Nephron (organoid): Measurements from ENCODE around the gene MAP2K7.
"Not testable (repeated sequence)": the region's sequence is repeated elsewhere in the genome, so short reads cannot be mapped to it uniquely, and the experiment has no call there.

Experiments used
- H3K27ac Mint-ChIP-seq, 3 experiments: 2 replicates each; pipeline ENCODE4 v1.8.0; 2020; ENCODE audit warnings: mixed read lengths in 3 of 3, mild to moderate bottlenecking in 2 of 3, moderate library complexity in 1 of 3
- H3K27me3 Mint-ChIP-seq: 2 replicates; pipeline ENCODE4 v1.8.0; 2021; ENCODE audit warnings: low read depth, mild to moderate bottlenecking, moderate library complexity, mixed read lengths
- H3K36me3 Mint-ChIP-seq: 2 replicates; pipeline ENCODE4 v1.8.0; 2020; ENCODE audit warnings: low read depth, mixed read lengths
- H3K4me1 Mint-ChIP-seq: 2 replicates; pipeline ENCODE4 v1.8.0; 2020; ENCODE audit warnings: mixed read lengths
- H3K4me3 Mint-ChIP-seq, 3 experiments: 2 replicates each; pipeline ENCODE4 v1.8.0; 2020; ENCODE audit warnings: mild to moderate bottlenecking in 3 of 3, mixed read lengths in 3 of 3, moderate library complexity in 2 of 3
- H3K9me3 Mint-ChIP-seq: 2 replicates; pipeline ENCODE4 v1.8.0; 2020; ENCODE audit warnings: mixed read lengths
- TF ChIP-seq, protein P1 (sequence below), 3 experiments: fragments of 200-600 bp; sonication (generic); IDR thresholded peaks; one replicate each; pipeline ENCODE4 v1.5.0; 2021; ENCODE audit warnings: antibody characterized with exemption in 3 of 3; ENCODE audit not compliant: unreplicated experiment in 3 of 3

Gene MAP2K7

DNA sequence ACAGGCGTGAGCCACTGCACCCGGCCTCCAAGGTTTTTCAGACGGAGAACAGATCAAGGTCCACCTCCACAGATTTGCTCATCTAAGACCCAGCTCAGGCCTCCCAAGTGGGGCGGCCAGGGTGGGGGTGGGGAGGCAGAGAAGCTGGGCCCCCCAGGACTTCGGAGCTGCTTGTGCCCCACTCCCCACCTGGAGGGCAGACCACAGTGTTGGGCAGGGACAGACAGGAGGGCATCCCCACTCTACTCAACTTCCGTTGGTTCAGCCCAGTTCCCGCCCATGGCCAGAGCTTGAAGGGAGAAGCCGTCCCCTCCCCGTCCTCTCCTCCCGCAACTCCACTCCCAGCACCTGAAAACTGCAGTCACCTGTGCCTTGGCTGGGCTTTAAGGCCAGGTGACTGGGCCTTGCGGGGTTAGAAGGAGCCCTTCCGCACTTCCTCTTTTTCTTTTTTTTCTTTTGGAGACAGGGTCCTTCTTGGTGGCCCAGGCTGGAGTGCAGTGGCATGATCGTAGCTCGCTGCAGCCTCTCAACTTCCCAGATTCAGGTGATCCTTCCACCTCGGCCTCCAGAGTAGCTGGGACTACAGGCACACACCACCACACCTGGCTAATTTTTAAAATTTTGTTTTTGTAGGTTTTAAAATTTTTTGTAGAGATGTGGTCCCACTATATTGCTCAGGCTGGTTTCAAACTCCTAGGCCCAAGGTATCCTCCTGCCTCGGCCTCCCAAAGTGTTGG is 16.1 kb upstream of the MAP2K7 start:
- no peak overlapping the region for H3K27ac Mint-ChIP-seq
- H3K4me3 Mint-ChIP-seq = peak overlapping the region in 1 of 3 experiments; percentile 27
- no peaks in the 10 kb centered on the region for H3K36me3 Mint-ChIP-seq
- TF ChIP-seq, protein P1, sequence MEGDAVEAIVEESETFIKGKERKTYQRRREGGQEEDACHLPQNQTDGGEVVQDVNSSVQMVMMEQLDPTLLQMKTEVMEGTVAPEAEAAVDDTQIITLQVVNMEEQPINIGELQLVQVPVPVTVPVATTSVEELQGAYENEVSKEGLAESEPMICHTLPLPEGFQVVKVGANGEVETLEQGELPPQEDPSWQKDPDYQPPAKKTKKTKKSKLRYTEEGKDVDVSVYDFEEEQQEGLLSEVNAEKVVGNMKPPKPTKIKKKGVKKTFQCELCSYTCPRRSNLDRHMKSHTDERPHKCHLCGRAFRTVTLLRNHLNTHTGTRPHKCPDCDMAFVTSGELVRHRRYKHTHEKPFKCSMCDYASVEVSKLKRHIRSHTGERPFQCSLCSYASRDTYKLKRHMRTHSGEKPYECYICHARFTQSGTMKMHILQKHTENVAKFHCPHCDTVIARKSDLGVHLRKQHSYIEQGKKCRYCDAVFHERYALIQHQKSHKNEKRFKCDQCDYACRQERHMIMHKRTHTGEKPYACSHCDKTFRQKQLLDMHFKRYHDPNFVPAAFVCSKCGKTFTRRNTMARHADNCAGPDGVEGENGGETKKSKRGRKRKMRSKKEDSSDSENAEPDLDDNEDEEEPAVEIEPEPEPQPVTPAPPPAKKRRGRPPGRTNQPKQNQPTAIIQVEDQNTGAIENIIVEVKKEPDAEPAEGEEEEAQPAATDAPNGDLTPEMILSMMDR (IDR thresholded peaks at IDR 0.05; ENCODE audit: unreplicated experiment in 3 of 3) = no peak
- no peaks in the 10 kb centered on the region for H3K9me3 Mint-ChIP-seq
- no peaks in the 10 kb centered on the region for H3K4me1 Mint-ChIP-seq
- H3K27me3 Mint-ChIP-seq = peaks cover 29% of the 10 kb centered on the region

DNA sequence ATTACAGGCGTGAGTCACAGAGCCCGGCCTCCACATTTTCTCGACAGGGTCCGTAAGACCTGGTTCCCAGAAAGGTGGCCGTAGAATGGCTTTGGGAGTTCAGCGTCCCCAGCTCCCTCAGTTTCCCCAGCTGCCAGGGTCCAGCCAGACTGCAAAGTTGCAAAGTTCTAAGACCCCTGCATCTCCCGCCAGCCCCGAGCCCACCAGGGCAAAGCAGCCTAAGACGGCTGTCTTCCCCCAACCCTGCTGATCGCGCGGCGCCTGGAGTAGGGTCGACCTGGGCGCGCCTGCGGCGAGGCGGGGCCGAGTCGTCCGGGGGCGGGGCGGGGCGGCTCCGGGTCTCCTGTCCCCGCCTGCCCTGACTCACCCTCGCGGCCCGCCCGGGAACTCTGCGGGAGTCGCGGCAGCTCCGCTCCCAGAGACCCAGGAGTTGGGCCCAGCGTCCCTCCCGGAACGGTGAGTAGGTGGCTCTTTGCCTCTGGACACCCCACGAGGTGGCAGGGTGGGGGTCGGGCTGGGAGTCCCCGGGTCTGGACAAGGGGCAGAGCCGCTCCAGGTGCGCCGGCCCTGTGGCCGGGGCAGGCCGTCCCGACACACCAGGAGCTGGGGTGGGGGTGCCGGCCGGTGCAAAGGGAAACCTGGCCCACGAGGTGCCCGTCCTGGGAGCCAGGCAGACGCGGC is 15.4 kb upstream of the MAP2K7 start, which contains the start of gene LRRC8E:
Gene LRRC8E, plus strand, starts transcription at position 366 of the 681 bp plus-strand sequence. CDS start 7,094 bp downstream, outside the sequence.
- no peaks in the 10 kb centered on the region for H3K9me3 Mint-ChIP-seq
- peak within 1 kb of the TSS in 2 of 3 experiments; percentile 32 to 40 for H3K4me3 Mint-ChIP-seq
- peaks cover 31% of the 10 kb centered on the region for H3K27me3 Mint-ChIP-seq
- TF ChIP-seq, protein P1 (IDR thresholded peaks at IDR 0.05; ENCODE audit: unreplicated experiment in 3 of 3) = no peak
- no peaks in the 10 kb centered on the region for H3K36me3 Mint-ChIP-seq
- no peaks in the 10 kb centered on the region for H3K4me1 Mint-ChIP-seq
- no peak within 1 kb of the TSS for H3K27ac Mint-ChIP-seq

- Mint-ChIP-seq H3K36me3 (no peaks in the 10 kb centered on the region), H3K27ac (no peak overlapping the region), H3K4me1 (no peaks in the 10 kb centered on the region), H3K9me3 (no peaks in the 10 kb centered on the region), H3K27me3 (peaks cover 32% of the 10 kb centered on the region), H3K4me3 (peak overlapping the region in 2 of 3 experiments; percentile 32 to 40)
- TF ChIP-seq, protein P1 (IDR thresholded peaks at IDR 0.05; ENCODE audit: unreplicated experiment in 3 of 3) = no peak
Measured at GRCh38 chr19:7888826-7889217, 14.9 kb upstream of the MAP2K7 start.

- not testable (repeated sequence) for H3K9me3 Mint-ChIP-seq, H3K4me1 Mint-ChIP-seq, H3K4me3 Mint-ChIP-seq
Measured at GRCh38 chr19:7893362-7894101, 10.1 kb upstream of the MAP2K7 start.

GRCh38 chr19:7894612-7895309 is 8.9 kb upstream of the MAP2K7 start:
- no peak overlapping the region for H3K4me3 Mint-ChIP-seq
- no peaks in the 10 kb centered on the region for H3K9me3 Mint-ChIP-seq
- H3K27ac Mint-ChIP-seq = no peak overlapping the region
- TF ChIP-seq, protein P1 (IDR thresholded peaks at IDR 0.05; ENCODE audit: unreplicated experiment in 3 of 3) = no peak
- H3K27me3 Mint-ChIP-seq = peaks cover 20% of the 10 kb centered on the region
- no peaks in the 10 kb centered on the region for H3K4me1 Mint-ChIP-seq
- H3K36me3 Mint-ChIP-seq = no peaks in the 10 kb centered on the region

More at GRCh38 chr19:7893362-7894101, 10.1 kb upstream of the MAP2K7 start:
- H3K36me3 Mint-ChIP-seq, H3K27ac Mint-ChIP-seq: not testable (repeated sequence)
- peaks cover 25% of the 10 kb centered on the region for H3K27me3 Mint-ChIP-seq
